Measurements from ENCODE around the gene SYT15.
"Not testable (repeated sequence)": the region's sequence is repeated elsewhere in the genome, so short reads cannot be mapped to it uniquely, and the experiment has no call there.

Gene SYT15

GRCh38 chr10:46560381-46560780 is 18.5 kb upstream of the SYT15 start:
- Histone ChIP-seq H3K4me3 (ENCODE audit: low read depth, low read length) (no peak overlapping the region), H3K27ac (ENCODE audit: low read depth, low read length) (no peak overlapping the region), H3K9me3 (ENCODE audit: control insufficient read depth, insufficient read depth, low read length) (no peaks in the 10 kb centered on the region), H3K27me3 (ENCODE audit: control insufficient read depth, insufficient read depth, low read length) (peaks cover 32% of the 10 kb centered on the region), H3K9ac (ENCODE audit: low read depth, low read length) (no peak overlapping the region), H3K4me1 (ENCODE audit: control insufficient read depth, insufficient read depth, low read length) (peaks cover 4% of the 10 kb centered on the region), H3K36me3 (ENCODE audit: control insufficient read depth, insufficient read depth, low read length) (no peaks in the 10 kb centered on the region)

- Histone ChIP-seq H3K36me3 (ENCODE audit: control insufficient read depth, insufficient read depth, low read length) (no peaks in the 10 kb centered on the region), H3K9ac (ENCODE audit: low read depth, low read length) (no peak overlapping the region), H3K4me3 (ENCODE audit: low read depth, low read length) (no peak overlapping the region), H3K9me3 (ENCODE audit: control insufficient read depth, insufficient read depth, low read length) (no peaks in the 10 kb centered on the region), H3K27me3 (ENCODE audit: control insufficient read depth, insufficient read depth, low read length) (peaks cover 29% of the 10 kb centered on the region), H3K4me1 (ENCODE audit: control insufficient read depth, insufficient read depth, low read length) (no peaks in the 10 kb centered on the region; the same call in 1 of the 2 replicates), H3K27ac (ENCODE audit: low read depth, low read length) (no peak overlapping the region)
Observed at GRCh38 chr10:46560952-46561351, 18.0 kb upstream of the SYT15 start.

- H3K36me3 ChIP-seq (ENCODE audit: control insufficient read depth, insufficient read depth, low read length); H3K9ac ChIP-seq (ENCODE audit: low read depth, low read length); H3K4me1 ChIP-seq (ENCODE audit: control insufficient read depth, insufficient read depth, low read length); H3K27ac ChIP-seq (ENCODE audit: low read depth, low read length); H3K9me3 ChIP-seq (ENCODE audit: control insufficient read depth, insufficient read depth, low read length); H3K4me3 ChIP-seq (ENCODE audit: low read depth, low read length); H3K27me3 ChIP-seq (ENCODE audit: control insufficient read depth, insufficient read depth, low read length): not testable (repeated sequence)
Observed at GRCh38 chr10:46565591-46566332, 13.2 kb upstream of the SYT15 start.

GRCh38 chr10:46567151-46567550 is 11.8 kb upstream of the SYT15 start:
- not testable (repeated sequence) for H3K9me3 ChIP-seq (ENCODE audit: control insufficient read depth, insufficient read depth, low read length); H3K36me3 ChIP-seq (ENCODE audit: control insufficient read depth, insufficient read depth, low read length); H3K4me1 ChIP-seq (ENCODE audit: control insufficient read depth, insufficient read depth, low read length); H3K4me3 ChIP-seq (ENCODE audit: low read depth, low read length); H3K27ac ChIP-seq (ENCODE audit: low read depth, low read length); H3K27me3 ChIP-seq (ENCODE audit: control insufficient read depth, insufficient read depth, low read length); H3K9ac ChIP-seq (ENCODE audit: low read depth, low read length)

- not testable (repeated sequence) for H3K9me3 ChIP-seq (ENCODE audit: control insufficient read depth, insufficient read depth, low read length); H3K4me1 ChIP-seq (ENCODE audit: control insufficient read depth, insufficient read depth, low read length); H3K36me3 ChIP-seq (ENCODE audit: control insufficient read depth, insufficient read depth, low read length); H3K27ac ChIP-seq (ENCODE audit: low read depth, low read length); H3K27me3 ChIP-seq (ENCODE audit: control insufficient read depth, insufficient read depth, low read length); H3K9ac ChIP-seq (ENCODE audit: low read depth, low read length); H3K4me3 ChIP-seq (ENCODE audit: low read depth, low read length)
Observed at GRCh38 chr10:46570655-46571054, 8.3 kb upstream of the SYT15 start.

- not testable (repeated sequence) for H3K4me3 ChIP-seq (ENCODE audit: low read depth, low read length); H3K4me1 ChIP-seq (ENCODE audit: control insufficient read depth, insufficient read depth, low read length); H3K36me3 ChIP-seq (ENCODE audit: control insufficient read depth, insufficient read depth, low read length); H3K27me3 ChIP-seq (ENCODE audit: control insufficient read depth, insufficient read depth, low read length); H3K27ac ChIP-seq (ENCODE audit: low read depth, low read length); H3K9ac ChIP-seq (ENCODE audit: low read depth, low read length); H3K9me3 ChIP-seq (ENCODE audit: control insufficient read depth, insufficient read depth, low read length)
Observed at GRCh38 chr10:46572765-46573164, 6.2 kb upstream of the SYT15 start.

GRCh38 chr10:46573314-46573713 is 5.6 kb upstream of the SYT15 start:
- H3K36me3 ChIP-seq (ENCODE audit: control insufficient read depth, insufficient read depth, low read length); H3K4me3 ChIP-seq (ENCODE audit: low read depth, low read length); H3K4me1 ChIP-seq (ENCODE audit: control insufficient read depth, insufficient read depth, low read length); H3K9ac ChIP-seq (ENCODE audit: low read depth, low read length); H3K9me3 ChIP-seq (ENCODE audit: control insufficient read depth, insufficient read depth, low read length); H3K27me3 ChIP-seq (ENCODE audit: control insufficient read depth, insufficient read depth, low read length); H3K27ac ChIP-seq (ENCODE audit: low read depth, low read length): not testable (repeated sequence)

- H3K4me1 ChIP-seq (ENCODE audit: control insufficient read depth, insufficient read depth, low read length); H3K4me3 ChIP-seq (ENCODE audit: low read depth, low read length); H3K27me3 ChIP-seq (ENCODE audit: control insufficient read depth, insufficient read depth, low read length); H3K9ac ChIP-seq (ENCODE audit: low read depth, low read length); H3K36me3 ChIP-seq (ENCODE audit: control insufficient read depth, insufficient read depth, low read length); H3K27ac ChIP-seq (ENCODE audit: low read depth, low read length); H3K9me3 ChIP-seq (ENCODE audit: control insufficient read depth, insufficient read depth, low read length): not testable (repeated sequence)
Observed at GRCh38 chr10:46573884-46574283, 5.0 kb upstream of the SYT15 start.

GRCh38 chr10:46577624-46578473 is 1.1 kb upstream of the SYT15 start:
- not testable (repeated sequence) for H3K27ac ChIP-seq (ENCODE audit: low read depth, low read length); H3K4me1 ChIP-seq (ENCODE audit: control insufficient read depth, insufficient read depth, low read length); H3K4me3 ChIP-seq (ENCODE audit: low read depth, low read length); H3K36me3 ChIP-seq (ENCODE audit: control insufficient read depth, insufficient read depth, low read length); H3K9me3 ChIP-seq (ENCODE audit: control insufficient read depth, insufficient read depth, low read length); H3K9ac ChIP-seq (ENCODE audit: low read depth, low read length); H3K27me3 ChIP-seq (ENCODE audit: control insufficient read depth, insufficient read depth, low read length)

- not testable (repeated sequence) for H3K4me3 ChIP-seq (ENCODE audit: low read depth, low read length); H3K9me3 ChIP-seq (ENCODE audit: control insufficient read depth, insufficient read depth, low read length); H3K27me3 ChIP-seq (ENCODE audit: control insufficient read depth, insufficient read depth, low read length); H3K36me3 ChIP-seq (ENCODE audit: control insufficient read depth, insufficient read depth, low read length); H3K4me1 ChIP-seq (ENCODE audit: control insufficient read depth, insufficient read depth, low read length); H3K27ac ChIP-seq (ENCODE audit: low read depth, low read length); H3K9ac ChIP-seq (ENCODE audit: low read depth, low read length)
Observed at GRCh38 chr10:46579378-46579777, 450 bp downstream of the SYT15 start.

GRCh38 chr10:46581997-46582396 is 3.1 kb downstream of the SYT15 start:
- not testable (repeated sequence) for H3K36me3 ChIP-seq (ENCODE audit: control insufficient read depth, insufficient read depth, low read length); H3K27me3 ChIP-seq (ENCODE audit: control insufficient read depth, insufficient read depth, low read length); H3K27ac ChIP-seq (ENCODE audit: low read depth, low read length); H3K4me3 ChIP-seq (ENCODE audit: low read depth, low read length); H3K4me1 ChIP-seq (ENCODE audit: control insufficient read depth, insufficient read depth, low read length); H3K9me3 ChIP-seq (ENCODE audit: control insufficient read depth, insufficient read depth, low read length); H3K9ac ChIP-seq (ENCODE audit: low read depth, low read length)
